SKM-1 treated with dmso at 0.1 percent for 144 hours (cell line): ENCODE results near the gene DNM2.

Source experiments
- DNase-seq: peaks from one replicate; lab custom pipeline; 2025; ENCODE audit not compliant: unreplicated experiment; lab: John Stamatoyannopoulos, UW

DNM2 gene

GRCh38 chr19:10690341-10690781 is 27.5 kb upstream of the DNM2 start:
- DNase-seq: no peak

DNA sequence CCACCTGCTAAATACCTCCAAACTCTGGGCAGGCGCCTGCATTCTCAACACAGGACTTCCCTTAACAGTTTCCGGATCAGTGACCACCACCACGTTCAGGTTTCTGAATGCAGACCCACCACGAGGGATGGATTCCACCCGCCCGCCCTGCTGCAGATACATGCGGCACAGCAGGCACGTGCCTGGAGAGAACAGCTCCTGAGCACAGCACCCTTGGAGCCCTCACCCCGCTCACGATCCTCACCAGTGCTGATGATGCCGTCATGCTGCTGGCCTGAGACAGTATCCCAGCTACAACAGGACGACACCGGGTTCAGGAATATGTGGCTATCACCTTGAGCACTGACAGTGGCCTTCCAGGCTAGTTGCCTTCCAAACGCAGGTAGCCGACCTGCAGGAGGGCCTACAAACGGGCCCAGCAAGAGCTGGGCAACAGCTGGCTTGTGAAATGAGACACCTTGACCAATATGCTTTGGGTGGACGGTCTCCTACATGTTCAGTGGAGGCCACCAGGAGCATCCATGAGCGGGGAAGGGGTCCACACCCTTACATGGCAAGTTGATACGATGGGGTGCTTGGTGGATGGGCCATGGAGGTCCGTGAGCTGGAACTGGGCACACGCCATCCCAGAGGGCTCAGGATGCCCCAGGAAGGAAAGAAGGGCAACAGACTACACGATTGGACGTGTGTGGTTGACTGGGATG is 26.5 kb upstream of the DNM2 start:
- no peak for DNase-seq

GRCh38 chr19:10691883-10692282 is 26.0 kb upstream of the DNM2 start:
- DNase-seq: no peak

GRCh38 chr19:10692673-10693264 is 25.1 kb upstream of the DNM2 start:
- DNase-seq: no peak

GRCh38 chr19:10694706-10695307 is 23.1 kb upstream of the DNM2 start:
- DNase-seq: no peak

DNA sequence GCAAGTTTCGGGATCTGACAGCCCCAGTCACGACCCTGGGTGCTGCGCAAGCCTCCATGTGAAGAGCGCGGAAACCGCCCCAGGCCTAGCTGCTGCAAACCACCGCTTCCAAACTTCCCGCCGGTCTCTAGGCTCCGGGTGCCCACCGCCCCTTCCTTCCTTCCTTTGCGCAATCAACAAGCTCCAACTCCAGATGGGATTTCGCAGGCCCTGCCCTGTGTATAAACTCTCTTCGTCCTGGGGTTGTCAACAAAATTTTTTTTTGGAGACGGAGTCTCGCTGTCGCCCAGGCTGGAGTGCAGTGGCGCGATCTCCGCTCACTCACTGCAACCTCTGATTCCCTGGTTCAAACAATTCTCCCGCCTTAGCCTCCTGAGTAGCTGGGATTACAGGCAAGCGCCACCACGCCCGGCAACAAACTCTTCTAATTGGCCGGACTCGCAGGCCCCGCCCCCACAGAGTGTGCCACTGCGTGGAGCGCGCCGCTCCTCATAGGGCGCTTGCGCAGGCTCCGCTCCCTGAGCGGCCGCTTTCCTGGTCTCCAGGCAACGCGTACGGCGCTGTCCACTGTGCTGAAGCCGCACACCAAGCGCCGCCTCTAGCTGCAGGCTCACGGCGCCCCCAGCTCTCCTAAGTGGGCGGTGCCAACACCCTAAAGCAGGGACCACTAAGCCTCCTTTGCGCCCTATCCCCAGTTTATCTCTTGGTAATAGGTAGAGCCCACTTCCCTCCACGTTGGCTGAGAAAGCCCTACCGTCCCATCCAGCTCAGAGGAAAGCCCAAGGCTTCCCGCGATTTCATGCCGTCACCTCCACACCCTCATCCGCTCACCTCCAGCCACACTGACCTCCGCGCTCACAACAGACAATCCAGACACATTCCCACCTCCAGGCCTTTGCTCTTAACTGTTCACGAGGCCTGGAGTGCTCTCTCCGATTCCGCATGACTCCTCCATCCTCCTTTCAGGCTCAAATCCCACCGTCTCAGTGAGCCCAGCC is 22.2 kb upstream of the DNM2 start:
- peak; percentile 87 for DNase-seq

DNA sequence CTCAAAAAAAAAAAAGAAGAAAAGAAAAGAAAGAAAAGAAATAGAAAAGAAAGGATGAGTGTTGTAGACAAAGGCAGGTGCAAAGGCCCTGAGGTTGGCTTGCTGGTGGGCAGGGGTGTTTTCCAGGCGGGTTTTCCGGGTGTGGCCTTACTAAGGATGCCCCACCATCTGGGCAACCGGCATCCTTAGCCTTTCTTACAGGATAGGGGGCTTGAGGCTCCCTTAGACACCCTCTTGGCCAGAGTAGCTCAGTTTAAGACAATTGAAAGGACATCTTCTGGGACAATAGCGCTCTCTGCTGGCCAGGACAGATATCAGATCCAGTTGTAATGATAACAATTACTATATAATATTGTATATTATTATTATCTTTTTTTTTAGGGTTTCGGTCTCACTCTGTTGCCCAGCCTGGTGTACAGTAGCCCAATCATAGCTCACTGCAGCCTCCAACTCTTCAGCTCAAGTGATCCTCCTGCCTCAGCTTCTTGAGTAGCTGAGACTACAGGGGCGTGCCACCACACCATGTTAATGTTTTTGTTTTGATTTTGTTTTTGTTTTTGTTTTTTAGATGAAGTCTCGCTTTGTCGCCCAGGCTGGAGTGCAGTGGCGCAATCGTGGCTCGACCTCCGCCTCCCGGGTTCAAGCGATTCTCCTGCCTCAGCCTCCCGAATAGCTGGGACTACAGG is 18.1 kb upstream of the DNM2 start:
- DNase-seq: peak; percentile 66

GRCh38 chr19:10701955-10702525 is 15.8 kb upstream of the DNM2 start:
- DNase-seq: no peak

- DNase-seq: no peak
Observed at GRCh38 chr19:10706990-10707389, 10.9 kb upstream of the DNM2 start.

GRCh38 chr19:10707440-10707839 is 10.4 kb upstream of the DNM2 start:
- no peak for DNase-seq

DNA sequence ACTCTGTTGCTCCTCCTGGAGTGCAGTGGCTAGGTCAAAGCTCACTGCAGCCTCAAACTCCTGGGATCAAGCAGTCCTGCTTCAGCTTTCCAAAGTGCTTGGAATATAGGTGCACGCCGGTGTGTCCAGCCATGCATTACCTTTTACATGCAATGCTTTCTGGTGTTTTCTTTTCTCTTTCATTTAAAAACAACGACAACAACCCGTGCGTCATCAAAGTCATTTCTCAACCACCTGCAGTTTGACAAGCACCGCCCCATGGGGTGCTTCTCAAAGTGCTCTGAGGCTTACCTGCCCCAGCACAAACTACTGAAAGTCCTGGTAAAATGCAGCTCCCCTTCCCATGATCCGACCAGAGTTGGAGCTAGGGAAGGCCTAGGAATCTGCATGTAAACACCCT is 9.6 kb upstream of the DNM2 start:
- no peak for DNase-seq

DNA sequence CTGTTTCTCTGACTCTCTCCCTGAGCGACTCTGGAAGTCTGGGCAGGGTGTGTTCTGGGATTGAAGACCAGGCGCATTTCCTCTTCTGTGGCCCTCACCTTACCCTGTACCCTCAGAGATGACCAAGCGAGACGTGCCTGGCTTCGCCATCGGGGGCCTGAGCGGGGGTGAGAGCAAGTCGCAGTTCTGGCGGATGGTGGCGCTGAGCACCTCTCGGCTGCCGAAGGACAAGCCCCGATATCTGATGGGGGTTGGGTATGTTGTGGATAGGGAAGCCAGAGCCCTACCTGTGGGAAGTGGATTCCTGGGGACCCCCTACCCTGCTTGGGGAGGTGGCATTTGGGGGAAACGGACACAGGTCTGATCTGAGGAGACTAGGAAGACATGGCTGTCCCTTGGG is 5.8 kb upstream of the DNM2 start:
- DNase-seq: no peak

DNA sequence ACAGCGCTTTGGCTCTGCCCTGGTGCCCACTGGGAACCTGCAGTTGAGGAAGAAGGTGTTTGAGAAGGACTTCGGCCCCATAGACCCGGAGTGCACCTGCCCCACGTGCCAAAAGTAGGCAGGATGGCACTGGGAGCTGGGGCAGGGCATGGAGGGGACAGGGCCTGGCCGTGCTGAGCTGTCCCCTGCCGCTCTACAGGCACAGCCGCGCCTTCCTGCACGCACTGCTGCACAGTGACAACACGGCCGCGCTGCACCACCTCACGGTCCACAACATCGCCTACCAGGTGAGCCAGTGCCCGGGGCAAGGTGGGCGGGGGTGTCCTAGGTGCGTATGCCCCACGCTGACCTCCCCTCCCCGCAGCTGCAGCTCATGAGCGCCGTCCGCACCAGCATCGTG is 5.1 kb upstream of the DNM2 start:
- no peak for DNase-seq

- DNase-seq: no peak
Observed at GRCh38 chr19:10713317-10713716, 4.6 kb upstream of the DNM2 start.

GRCh38 chr19:10717054-10717355 is 874 bp upstream of the DNM2 start:
- no peak for DNase-seq

DNA sequence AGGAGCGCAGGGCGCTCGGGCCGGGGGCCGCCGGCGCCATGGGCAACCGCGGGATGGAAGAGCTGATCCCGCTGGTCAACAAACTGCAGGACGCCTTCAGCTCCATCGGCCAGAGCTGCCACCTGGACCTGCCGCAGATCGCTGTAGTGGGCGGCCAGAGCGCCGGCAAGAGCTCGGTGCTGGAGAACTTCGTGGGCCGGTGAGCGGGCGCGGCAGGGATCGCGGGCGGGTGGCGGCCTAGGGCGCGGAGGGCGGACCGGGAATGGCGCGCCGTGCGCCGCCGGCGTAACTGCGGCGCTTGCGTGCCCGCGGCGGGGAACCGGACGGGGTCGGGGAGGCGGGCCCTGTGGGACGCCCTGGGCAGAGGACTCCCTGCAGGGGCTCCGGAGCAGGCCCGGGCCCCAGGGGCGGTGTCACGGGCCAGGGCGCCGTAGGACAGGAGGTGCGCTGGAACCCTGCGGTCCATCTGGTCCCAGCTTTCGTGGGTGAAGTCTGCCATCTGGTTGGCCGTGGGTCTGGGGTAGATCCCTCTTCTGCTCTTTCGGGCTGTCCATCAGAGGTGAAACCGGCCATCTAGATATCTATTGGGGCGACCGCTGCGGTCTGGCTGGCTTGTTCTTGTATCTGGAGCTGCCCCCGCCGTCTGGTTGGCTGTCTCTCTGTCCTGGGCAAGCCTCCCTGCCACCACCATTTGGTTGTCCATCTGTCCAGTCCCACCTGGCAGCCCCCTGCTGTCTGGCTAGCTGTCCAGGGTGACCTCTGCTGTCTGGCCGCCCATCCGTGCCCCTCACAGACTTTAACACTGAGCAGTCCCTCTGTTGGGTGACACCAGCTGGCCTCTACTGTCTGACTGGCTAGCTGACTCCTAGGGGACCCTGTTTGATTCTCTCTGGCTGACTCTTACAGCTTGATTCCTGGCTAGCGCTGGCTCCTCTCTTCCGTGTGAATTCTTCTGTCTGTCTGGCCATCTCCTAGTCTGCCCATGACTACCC is 622 bp downstream of the DNM2 start:
- no peak for DNase-seq

- DNase-seq: no peak
Observed at GRCh38 chr19:10719466-10719961, 1.6 kb downstream of the DNM2 start.

DNA sequence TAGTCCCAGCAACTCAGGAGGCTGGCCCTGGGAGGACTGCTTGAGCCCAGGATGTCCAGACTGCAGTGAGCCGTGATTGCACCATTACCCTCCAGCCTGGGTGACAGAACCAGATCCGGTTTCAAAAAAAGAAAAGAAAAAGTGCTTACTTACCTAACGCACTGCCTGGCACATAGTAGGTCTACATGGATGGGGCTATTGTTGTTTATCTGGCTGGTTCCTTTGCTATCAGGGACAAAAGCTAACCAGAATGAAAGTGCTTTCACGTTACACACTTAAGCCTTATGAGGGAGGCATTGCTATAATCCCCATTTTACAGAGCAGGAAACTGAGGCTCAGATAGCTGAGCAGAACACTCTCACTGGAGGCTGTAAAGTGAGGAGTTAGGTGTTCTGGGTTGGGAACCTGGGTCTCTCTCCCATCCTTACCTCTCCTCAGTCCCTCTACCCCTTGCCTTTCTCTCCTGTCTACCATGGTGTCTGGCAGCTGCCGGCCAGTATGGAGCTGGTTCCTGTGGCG is 2.8 kb downstream of the DNM2 start:
- no peak for DNase-seq

DNA sequence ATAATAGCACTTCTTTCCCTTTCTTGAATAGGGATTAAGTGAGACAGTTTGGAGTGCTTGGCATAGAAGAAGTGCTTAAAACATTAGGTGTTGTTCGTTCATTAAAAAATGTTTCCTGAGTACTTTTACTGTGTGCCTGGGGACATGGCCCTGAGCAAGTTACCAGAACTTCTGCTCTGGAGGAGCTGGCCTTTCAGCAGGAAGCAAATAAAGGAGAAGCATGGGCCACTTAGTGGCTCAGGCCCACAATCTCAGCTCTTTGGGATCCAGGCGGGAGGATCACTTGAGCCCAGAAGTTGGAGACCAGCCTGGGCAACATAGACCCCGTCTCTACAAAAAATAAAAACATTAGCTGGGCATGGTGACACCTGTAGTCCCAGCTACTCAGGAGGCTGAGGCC is 5.7 kb downstream of the DNM2 start:
- DNase-seq: no peak
